Measurements from ENCODE around the gene PRSS2. TPM values are rescaled to one million over a fixed set of nuclear protein-coding genes. Genes with fewer than 3 reads are reported as not detected.

Gene PRSS2
- total RNA-seq, 2 donors from 2014 or later = 105 TPM; not detected in 1

DNA sequence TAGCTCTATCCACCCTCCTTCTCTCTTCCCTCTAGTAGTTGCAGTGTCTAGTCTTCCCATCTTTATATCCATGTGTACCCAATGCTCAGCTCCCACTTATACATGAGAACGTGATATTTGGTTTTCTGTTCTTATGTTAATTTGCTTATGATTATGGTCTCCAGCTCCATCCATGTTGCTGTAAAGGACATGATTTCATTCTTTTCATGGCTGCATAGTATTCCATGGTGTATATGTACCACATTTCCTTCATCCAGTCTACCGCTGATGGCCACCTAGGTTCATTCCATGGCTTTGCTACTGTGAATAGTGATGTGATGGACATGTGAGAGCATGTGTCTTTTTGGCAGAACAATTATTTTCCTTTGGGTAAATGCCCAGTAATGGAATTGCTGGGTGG is 6.5 kb downstream of the PRSS2 start:
- Histone ChIP-seq H3K27ac (no peak overlapping the region), H3K27me3 (no peaks in the 10 kb centered on the region), H3K36me3 (no peaks in the 10 kb centered on the region), H3K9ac (ENCODE audit: low read depth in 2 of 2, low read length in 2 of 2) (no peak overlapping the region), H3K4me3 (no peak overlapping the region), H3K9me3 (no peaks in the 10 kb centered on the region), H3K4me1 (no peaks in the 10 kb centered on the region)
- no peak for DNase-seq
- intact Hi-C loops (cut with DNase I) = no loop called here
- TF ChIP-seq, protein P1, sequence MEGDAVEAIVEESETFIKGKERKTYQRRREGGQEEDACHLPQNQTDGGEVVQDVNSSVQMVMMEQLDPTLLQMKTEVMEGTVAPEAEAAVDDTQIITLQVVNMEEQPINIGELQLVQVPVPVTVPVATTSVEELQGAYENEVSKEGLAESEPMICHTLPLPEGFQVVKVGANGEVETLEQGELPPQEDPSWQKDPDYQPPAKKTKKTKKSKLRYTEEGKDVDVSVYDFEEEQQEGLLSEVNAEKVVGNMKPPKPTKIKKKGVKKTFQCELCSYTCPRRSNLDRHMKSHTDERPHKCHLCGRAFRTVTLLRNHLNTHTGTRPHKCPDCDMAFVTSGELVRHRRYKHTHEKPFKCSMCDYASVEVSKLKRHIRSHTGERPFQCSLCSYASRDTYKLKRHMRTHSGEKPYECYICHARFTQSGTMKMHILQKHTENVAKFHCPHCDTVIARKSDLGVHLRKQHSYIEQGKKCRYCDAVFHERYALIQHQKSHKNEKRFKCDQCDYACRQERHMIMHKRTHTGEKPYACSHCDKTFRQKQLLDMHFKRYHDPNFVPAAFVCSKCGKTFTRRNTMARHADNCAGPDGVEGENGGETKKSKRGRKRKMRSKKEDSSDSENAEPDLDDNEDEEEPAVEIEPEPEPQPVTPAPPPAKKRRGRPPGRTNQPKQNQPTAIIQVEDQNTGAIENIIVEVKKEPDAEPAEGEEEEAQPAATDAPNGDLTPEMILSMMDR (IDR thresholded peaks at IDR 0.05) = no peak

DNA sequence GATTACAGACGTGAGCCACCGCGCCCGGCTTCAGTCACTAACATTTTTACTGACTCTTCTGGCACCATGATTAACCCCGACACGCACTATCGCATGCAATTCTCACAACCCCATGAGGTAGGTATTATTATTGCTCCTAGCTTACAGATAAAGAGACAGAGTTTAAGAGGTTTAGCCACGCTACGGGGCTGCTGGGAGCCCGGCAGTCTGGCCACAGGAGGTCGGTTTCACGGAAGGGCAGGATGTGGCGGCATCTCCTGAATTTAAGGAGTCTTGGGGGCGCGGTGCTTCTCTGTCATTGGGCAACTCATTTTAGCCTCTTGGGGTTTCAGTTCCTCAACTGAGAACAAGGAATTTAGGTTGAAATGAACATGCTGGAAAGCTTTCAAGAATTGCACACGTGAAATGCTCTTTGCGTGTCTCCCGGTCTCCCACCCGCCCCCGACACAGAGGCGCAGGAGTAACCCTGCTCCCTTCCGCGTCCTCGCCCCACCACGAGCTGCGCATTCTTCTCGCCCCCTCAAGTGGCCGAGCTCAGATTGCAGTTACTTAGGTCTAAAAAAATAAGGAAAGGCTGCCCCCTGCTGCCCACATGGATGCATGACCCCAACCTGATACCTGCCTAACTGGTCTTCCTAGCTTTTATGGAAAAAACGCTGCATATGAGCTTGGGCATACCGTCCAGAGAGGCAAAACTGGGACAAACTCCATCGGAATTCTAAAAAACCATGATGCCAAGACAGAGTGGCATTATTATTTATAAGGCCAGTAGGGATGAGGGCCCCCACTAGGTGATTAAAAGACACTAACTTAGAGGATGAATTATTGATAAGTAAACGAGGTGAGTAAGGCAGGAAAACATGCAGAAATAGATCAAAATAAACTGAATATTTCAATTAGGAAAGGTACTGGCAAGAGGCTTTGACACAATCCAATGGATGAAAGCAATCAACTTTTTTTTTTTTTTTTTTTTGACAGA is 12.4 kb downstream of the PRSS2 start:
- Histone ChIP-seq H3K27ac (no peak overlapping the region), H3K4me1 (no peaks in the 10 kb centered on the region), H3K9me3 (no peaks in the 10 kb centered on the region), H3K36me3 (no peaks in the 10 kb centered on the region), H3K27me3 (no peaks in the 10 kb centered on the region), H3K4me3 (peak overlapping the region; percentile 18), H3K9ac (ENCODE audit: low read depth in 2 of 2, low read length in 2 of 2) (no peak overlapping the region)
- intact Hi-C loops (cut with DNase I) = loop anchor here (5.0 to 10.0 kb wide), 2 partner anchors 151 to 178 kb away; no protein-coding TSS in a partner anchor
- TF ChIP-seq, protein P1 (IDR thresholded peaks at IDR 0.05) = peak; percentile 83
- DNase-seq = peak; percentile 86

DNA sequence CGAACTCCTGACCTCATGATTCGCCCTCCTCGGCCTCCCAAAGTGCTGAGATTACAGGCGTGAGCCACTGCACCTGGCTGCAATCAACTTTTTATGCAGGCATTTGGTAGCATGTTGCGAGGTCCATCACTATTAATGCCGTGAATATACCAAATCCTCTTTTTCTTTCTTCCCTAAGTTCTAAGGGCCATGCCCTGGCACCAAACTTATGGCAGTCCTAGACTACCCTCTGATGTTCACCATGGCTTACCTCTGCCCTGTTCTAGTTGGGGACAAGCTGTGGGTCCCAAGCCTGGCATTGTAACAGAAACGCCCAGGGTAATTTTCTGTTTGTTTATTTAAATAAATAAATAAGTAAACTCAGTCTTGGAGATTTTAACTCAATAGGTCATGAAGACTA is 13.3 kb downstream of the PRSS2 start:
- no peak overlapping the region for H3K27ac ChIP-seq
- no peaks in the 10 kb centered on the region for H3K4me1 ChIP-seq
- intact Hi-C loops (cut with DNase I) = loop anchor here (5.0 to 10.0 kb wide), 2 partner anchors 152 to 179 kb away; no protein-coding TSS in a partner anchor
- DNase-seq = no peak
- no peaks in the 10 kb centered on the region for H3K36me3 ChIP-seq
- H3K4me3 ChIP-seq = no peak overlapping the region
- TF ChIP-seq, protein P1 (IDR thresholded peaks at IDR 0.05) = no peak
- no peaks in the 10 kb centered on the region for H3K9me3 ChIP-seq
- no peaks in the 10 kb centered on the region for H3K27me3 ChIP-seq
- no peak overlapping the region for H3K9ac ChIP-seq (ENCODE audit: low read depth in 2 of 2, low read length in 2 of 2)

GRCh38 chr7:142784716-142785115 is 13.9 kb downstream of the PRSS2 start:
- TF ChIP-seq, protein P1 (IDR thresholded peaks at IDR 0.05) = no peak
- no peak for DNase-seq
- H3K27ac ChIP-seq = no peak overlapping the region
- no peaks in the 10 kb centered on the region for H3K9me3 ChIP-seq
- H3K9ac ChIP-seq (ENCODE audit: low read depth in 2 of 2, low read length in 2 of 2) = no peak overlapping the region
- H3K4me3 ChIP-seq = no peak overlapping the region
- H3K36me3 ChIP-seq = no peaks in the 10 kb centered on the region
- no peaks in the 10 kb centered on the region for H3K27me3 ChIP-seq
- no peaks in the 10 kb centered on the region for H3K4me1 ChIP-seq
- intact Hi-C loops (cut with DNase I) = loop anchor here (5.0 to 10.0 kb wide), 2 partner anchors 152 to 180 kb away; no protein-coding TSS in a partner anchor

GRCh38 chr7:142785841-142786250 is 15.1 kb downstream of the PRSS2 start:
- Histone ChIP-seq H3K4me3 (no peak overlapping the region), H3K9ac (ENCODE audit: low read depth in 2 of 2, low read length in 2 of 2) (no peak overlapping the region), H3K4me1 (no peaks in the 10 kb centered on the region), H3K27ac (no peak overlapping the region), H3K27me3 (no peaks in the 10 kb centered on the region), H3K36me3 (no peaks in the 10 kb centered on the region), H3K9me3 (no peaks in the 10 kb centered on the region)
- no peak for DNase-seq
- intact Hi-C loops (cut with DNase I) = loop anchor here (10.0 kb wide), 1 partner anchor 181 kb away; no protein-coding TSS in a partner anchor
- TF ChIP-seq, protein P1 (IDR thresholded peaks at IDR 0.05) = no peak

Data from colonic mucosa (tissue), 4 donors.